Measurements from ENCODE around the gene SCGB1C1.

SCGB1C1 gene

GRCh38 chr11:211295-211694, 18.4 kb downstream of the SCGB1C1 start:
- Histone ChIP-seq H2AFZ (ENCODE audit: low read length, unreplicated experiment) (no peak overlapping the region), H3K27me3 (ENCODE audit: insufficient read depth, low read length) (no peaks in the 10 kb centered on the region), H3K27ac (ENCODE audit: low read depth, low read length) (no peak overlapping the region), H3K79me2 (ENCODE audit: control insufficient read depth, insufficient read depth, low read length, unreplicated experiment) (peaks cover 53% of the 10 kb centered on the region), H3K4me1 (ENCODE audit: control insufficient read depth, insufficient read depth, low read length, unreplicated experiment) (peaks cover 21% of the 10 kb centered on the region), H3K4me3 (ENCODE audit: low read depth, low read length) (no peak overlapping the region), H3K36me3 (ENCODE audit: insufficient read depth, low read length) (peaks cover 30% of the 10 kb centered on the region; the same call in 1 of the 2 replicates)

- Histone ChIP-seq H3K79me2 (ENCODE audit: control insufficient read depth, insufficient read depth, low read length, unreplicated experiment) (peaks cover 49% of the 10 kb centered on the region), H3K27ac (ENCODE audit: low read depth, low read length) (no peak overlapping the region), H2AFZ (ENCODE audit: low read length, unreplicated experiment) (no peak overlapping the region), H3K36me3 (ENCODE audit: insufficient read depth, low read length) (peaks cover 30% of the 10 kb centered on the region; the same call in 1 of the 2 replicates), H3K27me3 (ENCODE audit: insufficient read depth, low read length) (no peaks in the 10 kb centered on the region), H3K4me3 (ENCODE audit: low read depth, low read length) (no peak overlapping the region), H3K4me1 (ENCODE audit: control insufficient read depth, insufficient read depth, low read length, unreplicated experiment) (peaks cover 20% of the 10 kb centered on the region)
Observed at GRCh38 chr11:211741-212140, 18.9 kb downstream of the SCGB1C1 start.

GRCh38 chr11:212150-213100, 19.5 kb downstream of the SCGB1C1 start:
- Histone ChIP-seq H3K27ac (ENCODE audit: low read depth, low read length) (no peak overlapping the region), H3K36me3 (ENCODE audit: insufficient read depth, low read length) (peaks cover 30% of the 10 kb centered on the region; the same call in 1 of the 2 replicates), H3K79me2 (ENCODE audit: control insufficient read depth, insufficient read depth, low read length, unreplicated experiment) (peaks cover 45% of the 10 kb centered on the region), H3K27me3 (ENCODE audit: insufficient read depth, low read length) (no peaks in the 10 kb centered on the region), H3K4me3 (ENCODE audit: low read depth, low read length) (no peak overlapping the region), H3K4me1 (ENCODE audit: control insufficient read depth, insufficient read depth, low read length, unreplicated experiment) (peaks cover 20% of the 10 kb centered on the region), H2AFZ (ENCODE audit: low read length, unreplicated experiment) (no peak overlapping the region)

GRCh38 chr11:213111-213510, 20.2 kb downstream of the SCGB1C1 start:
- Histone ChIP-seq H3K27ac (ENCODE audit: low read depth, low read length) (no peak overlapping the region), H3K27me3 (ENCODE audit: insufficient read depth, low read length) (no peaks in the 10 kb centered on the region), H3K4me1 (ENCODE audit: control insufficient read depth, insufficient read depth, low read length, unreplicated experiment) (peaks cover 20% of the 10 kb centered on the region), H3K79me2 (ENCODE audit: control insufficient read depth, insufficient read depth, low read length, unreplicated experiment) (peaks cover 42% of the 10 kb centered on the region), H3K36me3 (ENCODE audit: insufficient read depth, low read length) (peaks cover 30% of the 10 kb centered on the region; the same call in 1 of the 2 replicates), H3K4me3 (ENCODE audit: low read depth, low read length) (no peak overlapping the region), H2AFZ (ENCODE audit: low read length, unreplicated experiment) (no peak overlapping the region)

- no peak overlapping the region for H3K4me3 ChIP-seq (ENCODE audit: low read depth, low read length)
- H3K27me3 ChIP-seq (ENCODE audit: insufficient read depth, low read length): no peaks in the 10 kb centered on the region
- H2AFZ ChIP-seq (ENCODE audit: low read length, unreplicated experiment): no peak overlapping the region
- H3K79me2 ChIP-seq (ENCODE audit: control insufficient read depth, insufficient read depth, low read length, unreplicated experiment): peaks cover 34% of the 10 kb centered on the region
- no peak overlapping the region for H3K27ac ChIP-seq (ENCODE audit: low read depth, low read length)
- H3K4me1 ChIP-seq (ENCODE audit: control insufficient read depth, insufficient read depth, low read length, unreplicated experiment): peaks cover 20% of the 10 kb centered on the region
- H3K36me3 ChIP-seq (ENCODE audit: insufficient read depth, low read length): peaks cover 30% of the 10 kb centered on the region; the same call in 1 of the 2 replicates
Observed at GRCh38 chr11:214083-214482, 21.2 kb downstream of the SCGB1C1 start.

GRCh38 chr11:215581-216037, 22.7 kb downstream of the SCGB1C1 start:
- Histone ChIP-seq H2AFZ (ENCODE audit: low read length, unreplicated experiment) (no peak overlapping the region), H3K36me3 (ENCODE audit: insufficient read depth, low read length) (peaks cover 25% of the 10 kb centered on the region; the same call in 1 of the 2 replicates), H3K27ac (ENCODE audit: low read depth, low read length) (no peak overlapping the region), H3K27me3 (ENCODE audit: insufficient read depth, low read length) (no peaks in the 10 kb centered on the region), H3K79me2 (ENCODE audit: control insufficient read depth, insufficient read depth, low read length, unreplicated experiment) (peaks cover 19% of the 10 kb centered on the region), H3K4me3 (ENCODE audit: low read depth, low read length) (no peak overlapping the region), H3K4me1 (ENCODE audit: control insufficient read depth, insufficient read depth, low read length, unreplicated experiment) (peaks cover 6% of the 10 kb centered on the region)

GRCh38 chr11:216081-216974, 23.4 kb downstream of the SCGB1C1 start:
- H3K27ac ChIP-seq (ENCODE audit: low read depth, low read length): no peak overlapping the region
- peaks cover 12% of the 10 kb centered on the region for H3K79me2 ChIP-seq (ENCODE audit: control insufficient read depth, insufficient read depth, low read length, unreplicated experiment)
- H3K4me1 ChIP-seq (ENCODE audit: control insufficient read depth, insufficient read depth, low read length, unreplicated experiment): no peaks in the 10 kb centered on the region
- no peak overlapping the region for H2AFZ ChIP-seq (ENCODE audit: low read length, unreplicated experiment)
- H3K36me3 ChIP-seq (ENCODE audit: insufficient read depth, low read length): peaks cover 19% of the 10 kb centered on the region; the same call in 1 of the 2 replicates
- no peak overlapping the region for H3K4me3 ChIP-seq (ENCODE audit: low read depth, low read length)
- H3K27me3 ChIP-seq (ENCODE audit: insufficient read depth, low read length): no peaks in the 10 kb centered on the region

GRCh38 chr11:217704-218103, 24.8 kb downstream of the SCGB1C1 start:
- Histone ChIP-seq H3K36me3 (ENCODE audit: insufficient read depth, low read length) (peaks cover 8% of the 10 kb centered on the region; the same call in 1 of the 2 replicates), H2AFZ (ENCODE audit: low read length, unreplicated experiment) (no peak overlapping the region), H3K27ac (ENCODE audit: low read depth, low read length) (no peak overlapping the region), H3K4me3 (ENCODE audit: low read depth, low read length) (no peak overlapping the region), H3K27me3 (ENCODE audit: insufficient read depth, low read length) (no peaks in the 10 kb centered on the region), H3K4me1 (ENCODE audit: control insufficient read depth, insufficient read depth, low read length, unreplicated experiment) (no peaks in the 10 kb centered on the region), H3K79me2 (ENCODE audit: control insufficient read depth, insufficient read depth, low read length, unreplicated experiment) (no peaks in the 10 kb centered on the region)

GRCh38 chr11:218815-219593, 26.1 kb downstream of the SCGB1C1 start:
- Histone ChIP-seq H3K36me3 (ENCODE audit: insufficient read depth, low read length) (peaks cover 1% of the 10 kb centered on the region; the same call in 1 of the 2 replicates), H3K27me3 (ENCODE audit: insufficient read depth, low read length) (no peaks in the 10 kb centered on the region), H3K4me3 (ENCODE audit: low read depth, low read length) (no peak overlapping the region), H3K4me1 (ENCODE audit: control insufficient read depth, insufficient read depth, low read length, unreplicated experiment) (no peaks in the 10 kb centered on the region), H3K79me2 (ENCODE audit: control insufficient read depth, insufficient read depth, low read length, unreplicated experiment) (no peaks in the 10 kb centered on the region), H2AFZ (ENCODE audit: low read length, unreplicated experiment) (no peak overlapping the region), H3K27ac (ENCODE audit: low read depth, low read length) (no peak overlapping the region)

All from ACC112 (cell line).